ENCODE results near the gene RBSN. TPM values are rescaled to one million over a fixed set of nuclear protein-coding genes. Genes with fewer than 3 reads are reported as not detected.
A peak's percentile ranks its signal among the peaks of the same experiment; 100 is the strongest.

Gene RBSN
- total and polyA plus RNA-seq, 2 of the 4 experiments (the other 2 are of a cell fraction) = 8.7 to 33.7 TPM

DNA sequence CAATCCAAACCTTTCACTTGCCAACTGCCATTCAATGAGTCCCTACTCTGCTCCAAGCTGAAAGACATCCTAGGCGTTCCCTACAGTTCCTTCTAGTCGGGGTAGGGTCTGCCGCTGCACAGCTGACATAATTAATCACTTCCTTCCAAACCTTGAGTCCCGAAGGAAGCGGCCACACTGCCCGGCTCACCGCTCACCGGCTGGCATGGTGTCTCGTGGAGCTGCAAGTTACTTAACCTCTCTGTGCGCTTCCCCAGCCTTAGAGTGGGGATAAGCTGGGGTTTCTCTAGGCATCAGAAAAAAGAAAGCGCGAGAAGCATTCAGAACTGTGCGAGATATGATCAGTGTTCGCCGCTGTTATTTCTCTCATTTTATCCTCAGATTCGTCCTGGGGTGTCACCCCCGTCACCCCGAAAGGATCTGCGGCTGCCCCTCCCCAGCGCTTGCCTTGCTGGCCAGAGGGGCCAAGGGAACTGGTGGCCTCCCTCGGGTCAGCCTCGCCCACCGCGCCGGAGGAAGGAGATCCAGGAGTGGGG is 34.6 kb downstream of the RBSN start:
- Histone ChIP-seq H3K9ac (ENCODE audit: low read depth, low read length) (peak overlapping the region; percentile 96), H3K18ac (ENCODE audit: low read depth, low read length) (no peak overlapping the region), H3K56ac (ENCODE audit: extremely low read depth, insufficient read depth, low read length) (peak overlapping the region; percentile 42; the same call in 1 of the 2 replicates), H4K5ac (ENCODE audit: low read depth, low read length) (no peak overlapping the region), H2BK15ac (ENCODE audit: low read depth, low read length) (no peak overlapping the region), H3K79me1 (ENCODE audit: low read depth in 1 of 2, low read length in 2 of 2) (peaks cover 16 to 26% of the 10 kb centered on the region in 2 experiments), H2AK5ac (ENCODE audit: low read depth, low read length) (no peak overlapping the region), H3K27me3 (ENCODE audit: control insufficient read depth, insufficient read depth, low read length) (no peaks in the 10 kb centered on the region), H3K4me1 (ENCODE audit: control insufficient read depth, insufficient read depth, low read length) (peaks cover 9% of the 10 kb centered on the region), H2AK9ac (replicated peaks; ENCODE audit: low read depth, low read length, poor library complexity) (peak overlapping the region; percentile 94), H3K4me3 (ENCODE audit: insufficient read depth, low read depth, low read length) (peak overlapping the region; percentile 93), H2BK120ac (ENCODE audit: low read depth, low read length) (no peak overlapping the region), H3K14ac (replicated peaks; ENCODE audit: low read depth, low read length) (peak overlapping the region; percentile 50), H2BK5ac (ENCODE audit: low read depth, low read length, poor library complexity, severe bottlenecking) (no peak overlapping the region), H3K4me2 (ENCODE audit: low read depth, low read length) (peak overlapping the region; percentile 76), H3K36me3 (ENCODE audit: control insufficient read depth, insufficient read depth, low read length) (0 out of 2 replicates have a peak, but pooled peaks cover under 1% of the 10 kb centered on the region), H3K23ac (ENCODE audit: low read depth, low read length) (peak overlapping the region; percentile 82), H3K27ac (ENCODE audit: insufficient read depth, low read length) (peak overlapping the region; percentile 92), H3K9me1 (ENCODE audit: insufficient read depth, low read length) (0 out of 2 replicates have a peak, but pooled peaks cover 4% of the 10 kb centered on the region), H3K9me3 (ENCODE audit: control insufficient read depth, insufficient read depth, low read length) (no peaks in the 10 kb centered on the region), H4K8ac (ENCODE audit: low read depth in 2 of 2, low read length in 2 of 2) (peak overlapping the region; percentile 39 to 70; a peak in 3 of 4 replicates), H4K20me1 (ENCODE audit: insufficient read depth, low read length) (peaks cover 8% of the 10 kb centered on the region), H3K4ac (ENCODE audit: low read depth, low read length) (peak overlapping the region; percentile 93), H4K91ac (ENCODE audit: insufficient read depth, low read depth, low read length) (no peak overlapping the region), H2AFZ (replicated peaks; ENCODE audit: low read length, poor library complexity) (peak overlapping the region; percentile 99), H2BK20ac (ENCODE audit: low read depth, low read length) (no peak overlapping the region)
- dilution Hi-C loops (cut with HindIII; ENCODE audit: low sequenced_read_pairs, unreplicated experiment) (no loop called here), in situ Hi-C loops (cut with MboI; ENCODE audit: low sequenced_read_pairs) (no loop called here), intact Hi-C loops (cut with micrococcal nuclease) (no loop called here)
- 0% methylated on average over 1 of the region's 25 CpGs; no CpG with 5 or more reads in 1 of the 2 experiments for WGBS, 2 experiments (ENCODE audit: extremely low coverage in 2 of 2, insufficient read length in 1 of 2)
- ATAC-seq (ENCODE audit: low read depth) = peak; percentile 30
- peak; percentile 25 for DNase-seq
- POLR2A ChIA-PET (ENCODE audit: unreplicated experiment) = interaction anchor here (0.6 to 1.0 kb wide), 2 partner anchors 27 to 88 kb away, joined by 3 read pairs; no protein-coding TSS in a partner anchor
- CTCF ChIA-PET = interaction anchor here (0.6 to 1.0 kb wide), 2 partner anchors 44 to 143 kb away, joined by 3 read pairs; no protein-coding TSS in a partner anchor
- TF ChIP-seq MXI1 (IDR thresholded peaks at IDR 0.05; ENCODE audit: borderline replicate concordance, low read depth, low read length) = 0 out of 2 replicates have a peak, but pooled peaks have one; percentile 13
- TF ChIP-seq RAD21 (IDR thresholded peaks at IDR 0.05; ENCODE audit: low read length) = no peak
- BruUV-seq (replicated peaks) = no TSS peak

Data from IMR-90 (cell line).